HepG2 (cell line): ENCODE measurements around the gene HS3ST2. TPM values are rescaled to one million over a fixed set of nuclear protein-coding genes. Genes with fewer than 3 reads are reported as not detected.
A peak's percentile ranks its signal among the peaks of the same experiment; 100 is the strongest.

Experiments used
- ATF4 ChIP-seq, 2 experiments: fragments of 450-650 bp in 1 of 2; sonication (generic) in 1 of 2; formaldehyde crosslinking; IDR thresholded peaks; 2 replicates each; pipeline versions ENCODE4 v1.5.0 to v1.8.0; 2020 to 2022; ENCODE audit warnings: mild to moderate bottlenecking in 1 of 2, missing genetic modification reagents in 1 of 2
- ATF5 ChIP-seq: sonication (generic); formaldehyde crosslinking; IDR thresholded peaks from 2 replicates; pipeline ENCODE4 v1.4.0; 2020; ENCODE audit warnings: mild to moderate bottlenecking, low read depth, missing genetic modification reagents
- CREB1 ChIP-seq, 2 experiments: fragments of 450-650 bp in 1 of 2; IDR thresholded peaks; 2 replicates each; pipeline ENCODE4 v1.6.1; 2016 to 2017; ENCODE audit warnings: control low read depth in 1 of 2, mild to moderate bottlenecking in 1 of 2, missing compliant biosample characterization in 1 of 2, missing genetic modification characterization in 1 of 2
- CTCF ChIP-seq: sonication (generic); formaldehyde crosslinking; IDR thresholded peaks from 2 replicates; pipeline ENCODE4 v1.5.0; 2020; ENCODE audit warnings: mild to moderate bottlenecking, missing genetic modification reagents, moderate library complexity
- ETS1 ChIP-seq: sonication (generic); formaldehyde crosslinking; IDR thresholded peaks from 2 replicates; pipeline ENCODE4 v1.4.0; 2020; ENCODE audit warnings: missing genetic modification reagents
- FOSL1 ChIP-seq: sonication (generic); formaldehyde crosslinking; IDR thresholded peaks from 2 replicates; pipeline ENCODE4 v1.9.0; 2021; ENCODE audit warnings: missing genetic modification reagents, borderline replicate concordance
- GPN1 ChIP-seq: sonication (generic); formaldehyde crosslinking; IDR thresholded peaks from 2 replicates; pipeline ENCODE4 v1.5.1; 2020; ENCODE audit warnings: missing genetic modification reagents, borderline replicate concordance
- PRDM15 ChIP-seq: sonication (generic); formaldehyde crosslinking; IDR thresholded peaks from 2 replicates; pipeline ENCODE4 v1.4.0; 2020; ENCODE audit warnings: missing genetic modification reagents
- RBM39 ChIP-seq: fragments of 200-400 bp; formaldehyde crosslinking; IDR thresholded peaks from one replicate; pipeline ENCODE4 v1.6.1; 2018; ENCODE audit warnings: antibody characterized with exemption, mild to moderate bottlenecking, low read depth, low read length; ENCODE audit not compliant: poor library complexity, severe bottlenecking
- RFXANK ChIP-seq: IDR thresholded peaks from 2 replicates; pipeline ENCODE4 v1.6.1; 2016
- ZBTB44 ChIP-seq: sonication (generic); formaldehyde crosslinking; IDR thresholded peaks from 2 replicates; pipeline ENCODE4 v1.4.0; 2020; ENCODE audit warnings: missing genetic modification reagents
- ZGPAT ChIP-seq: IDR thresholded peaks from 2 replicates; pipeline ENCODE4 v1.6.1; 2016; ENCODE audit warnings: mild to moderate bottlenecking
- ZKSCAN8 ChIP-seq: IDR thresholded peaks from 2 replicates; pipeline ENCODE4 v1.6.1; 2016; ENCODE audit warnings: borderline replicate concordance, missing genetic modification reagents, missing compliant biosample characterization
- ZNF251 ChIP-seq: sonication (generic); formaldehyde crosslinking; IDR thresholded peaks from 2 replicates; pipeline ENCODE4 v1.9.0; 2021; ENCODE audit warnings: mild to moderate bottlenecking, missing genetic modification reagents
- ZNF329 ChIP-seq: sonication (generic); formaldehyde crosslinking; IDR thresholded peaks from 2 replicates; pipeline ENCODE4 v1.9.0; 2021; ENCODE audit warnings: low read depth, mild to moderate bottlenecking, missing genetic modification reagents
- polyA plus RNA-seq, 8 experiments: library from polyadenylated mRNA; depleted of rRNA in 3 of 8; stranded (reverse) in 7 of 8; unstranded in 1 of 8; fragments of >200 nt; fragmentation: Illumina TruSeq in 4 of 8; extraction: Trizol in 4 of 8; gene quantifications; 2 replicates each; pipeline versions ENCODE4 v1.2.1 to v1.2.3, GENCODE V29; 2011 to 2016; ENCODE audit warnings: low read depth in 4 of 8, missing spikeins in 1 of 8, mixed read lengths in 1 of 8; ENCODE audit not compliant: insufficient read depth in 1 of 8
- total RNA-seq, 5 experiments: library from RNA; depleted of rRNA; stranded (reverse); fragments of >200 nt; fragmentation: Illumina TruSeq; extraction: Trizol; gene quantifications; 2 replicates each; pipeline ENCODE4 v1.2.3, GENCODE V29; 2016; ENCODE audit warnings: low read depth in 1 of 5

Gene HS3ST2
- total and polyA plus RNA-seq, 2 of the 13 experiments (the other 11 are each of a cell fraction or from before 2014, with no cell fraction given), result not detected

- TF ChIP-seq ETS1 (peak; percentile 75; the same call in 1 of the 2 replicates), FOSL1 (CRISPR knock-in tag) (no peak), ZGPAT (peak; percentile 50; the same call in 1 of the 2 replicates), ZNF329 (CRISPR knock-in tag) (no peak), RBM39 (no peak), CTCF (peak; percentile 77), ZNF251 (peak; percentile 65; the same call in 1 of the 2 replicates), ZKSCAN8 (CRISPR knock-in tag) (no peak), RFXANK (peak; percentile 69; the same call in 1 of the 2 replicates), CREB1 (IDR thresholded peaks at IDR 0.05) (no peak), CREB1 (CRISPR knock-in tag; IDR thresholded peaks at IDR 0.05) (no peak), ZBTB44 (CRISPR knock-in tag) (peak; percentile 97; the same call in 1 of the 2 replicates), ATF5 (CRISPR knock-in tag) (no peak), GPN1 (CRISPR knock-in tag) (peak; percentile 97), PRDM15 (CRISPR knock-in tag) (0 out of 2 replicates have a peak, but pooled peaks have one; percentile 51), ATF4 (CRISPR knock-in tag; IDR thresholded peaks at IDR 0.05) (no peak)
Observed at GRCh38 chr16:22813223-22813947, 577 bp upstream of the HS3ST2 start (continued).
